GM12875 (cell line): ENCODE data around the gene MDM2.

Experiments used
- H3K4me3 ChIP-seq: one replicate; pipeline ENCODE4 v1.5.1; 2011; ENCODE audit warnings: low read depth, low read length, control low read depth
- TF ChIP-seq, protein P1 (sequence below): IDR thresholded peaks from 2 replicates; pipeline ENCODE4 v1.5.1; 2011; ENCODE audit warnings: low read depth, mild to moderate bottlenecking, control low read depth, inconsistent platforms, low read length, moderate library complexity, borderline replicate concordance; ENCODE audit not compliant: insufficient read depth

MDM2 gene

DNA sequence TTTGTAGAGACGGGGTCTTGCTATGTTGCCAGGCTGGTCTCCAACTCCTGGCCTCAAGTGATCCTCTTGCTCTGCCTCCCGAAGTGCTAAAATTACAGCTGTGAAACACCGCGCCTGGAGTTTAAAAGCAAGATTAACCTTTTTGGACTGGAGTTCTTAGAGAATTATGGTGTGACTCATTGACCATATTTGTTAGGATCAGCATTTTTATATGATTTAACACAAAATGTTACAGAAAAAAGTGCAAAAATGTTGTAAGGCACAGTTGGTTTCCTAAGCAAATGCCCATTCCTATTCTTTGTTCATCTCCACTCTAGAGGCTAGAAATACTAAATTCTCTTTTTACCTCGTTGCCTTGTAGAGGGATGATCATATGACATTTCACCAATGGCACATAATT is 34.4 kb upstream of the MDM2 start:
- TF ChIP-seq, protein P1, sequence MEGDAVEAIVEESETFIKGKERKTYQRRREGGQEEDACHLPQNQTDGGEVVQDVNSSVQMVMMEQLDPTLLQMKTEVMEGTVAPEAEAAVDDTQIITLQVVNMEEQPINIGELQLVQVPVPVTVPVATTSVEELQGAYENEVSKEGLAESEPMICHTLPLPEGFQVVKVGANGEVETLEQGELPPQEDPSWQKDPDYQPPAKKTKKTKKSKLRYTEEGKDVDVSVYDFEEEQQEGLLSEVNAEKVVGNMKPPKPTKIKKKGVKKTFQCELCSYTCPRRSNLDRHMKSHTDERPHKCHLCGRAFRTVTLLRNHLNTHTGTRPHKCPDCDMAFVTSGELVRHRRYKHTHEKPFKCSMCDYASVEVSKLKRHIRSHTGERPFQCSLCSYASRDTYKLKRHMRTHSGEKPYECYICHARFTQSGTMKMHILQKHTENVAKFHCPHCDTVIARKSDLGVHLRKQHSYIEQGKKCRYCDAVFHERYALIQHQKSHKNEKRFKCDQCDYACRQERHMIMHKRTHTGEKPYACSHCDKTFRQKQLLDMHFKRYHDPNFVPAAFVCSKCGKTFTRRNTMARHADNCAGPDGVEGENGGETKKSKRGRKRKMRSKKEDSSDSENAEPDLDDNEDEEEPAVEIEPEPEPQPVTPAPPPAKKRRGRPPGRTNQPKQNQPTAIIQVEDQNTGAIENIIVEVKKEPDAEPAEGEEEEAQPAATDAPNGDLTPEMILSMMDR: no peak
- H3K4me3 ChIP-seq: no peak overlapping the region

DNA sequence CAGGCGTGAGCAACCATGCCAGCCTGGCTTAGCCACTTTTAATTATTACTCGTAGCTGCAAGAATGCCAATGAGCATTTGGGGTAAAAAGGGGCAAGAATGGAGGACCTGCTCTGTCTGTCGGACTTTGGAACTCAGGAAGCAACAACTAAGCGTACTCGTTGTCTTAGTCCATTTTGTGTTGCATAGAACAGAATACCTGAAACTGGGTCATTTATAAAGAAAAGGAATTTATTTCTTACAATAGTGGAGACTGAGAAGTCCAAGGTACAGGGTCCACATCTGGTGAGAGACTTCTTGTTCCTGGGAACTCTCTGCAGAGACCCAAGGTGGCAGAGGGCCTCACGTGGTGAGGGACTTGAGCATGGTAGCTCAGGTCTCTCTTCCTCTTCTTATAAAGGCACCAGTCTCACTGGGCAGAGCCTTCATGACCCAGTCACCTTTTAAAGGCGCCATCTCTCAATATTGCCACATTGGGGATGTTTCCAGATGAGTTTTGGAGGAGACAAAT is 32.8 kb upstream of the MDM2 start:
- no peak overlapping the region for H3K4me3 ChIP-seq
- TF ChIP-seq, protein P1: no peak

DNA sequence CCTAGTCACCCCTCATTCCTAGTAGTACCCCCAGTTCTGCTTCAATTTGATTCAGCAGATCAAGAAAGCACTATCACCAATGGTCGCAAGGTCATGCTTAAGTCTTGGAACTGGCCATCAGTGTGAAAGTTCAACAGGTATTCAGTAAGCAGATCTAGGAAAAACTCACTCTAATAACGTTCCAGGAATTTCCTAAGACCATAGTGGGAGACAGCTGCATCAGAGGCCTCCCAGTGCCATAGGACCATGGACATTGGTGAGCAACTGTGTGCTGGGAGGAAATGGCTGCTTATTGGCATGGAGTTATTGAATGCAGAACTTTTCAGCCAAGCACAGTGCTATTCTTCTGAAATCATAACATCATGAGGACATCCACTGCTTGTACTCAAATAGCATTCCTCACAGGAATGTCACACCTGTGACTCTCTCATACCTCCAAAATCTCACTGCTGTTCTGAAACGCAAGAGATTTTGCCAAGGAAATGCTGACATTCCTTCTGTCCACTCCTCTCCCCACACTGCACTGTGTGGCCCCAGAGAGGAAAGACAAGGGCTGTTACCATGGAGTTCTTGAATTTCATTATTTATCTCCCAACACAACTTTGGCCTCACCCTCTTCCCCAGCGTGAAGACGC is 30.9 kb upstream of the MDM2 start:
- TF ChIP-seq, protein P1: no peak
- no peak overlapping the region for H3K4me3 ChIP-seq

DNA sequence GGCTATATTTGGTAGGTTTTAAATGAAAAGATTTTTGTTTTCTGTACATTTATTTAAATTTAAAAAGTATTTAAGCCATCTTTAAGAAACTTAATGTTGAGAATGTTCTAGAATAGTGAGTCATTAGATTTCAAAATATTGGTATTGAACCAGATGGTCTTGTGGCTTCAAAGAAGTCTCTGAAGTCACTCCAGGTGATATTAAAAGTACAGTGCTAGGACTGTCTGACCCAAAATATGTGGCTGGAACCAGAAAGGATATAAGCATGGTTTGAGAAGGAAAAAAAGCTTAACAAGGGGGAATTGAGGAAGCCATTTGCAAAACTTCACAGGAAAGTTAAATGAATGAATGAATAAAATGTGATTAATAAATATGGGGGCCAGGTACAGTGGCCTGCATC is 28.7 kb upstream of the MDM2 start:
- TF ChIP-seq, protein P1: no peak

DNA sequence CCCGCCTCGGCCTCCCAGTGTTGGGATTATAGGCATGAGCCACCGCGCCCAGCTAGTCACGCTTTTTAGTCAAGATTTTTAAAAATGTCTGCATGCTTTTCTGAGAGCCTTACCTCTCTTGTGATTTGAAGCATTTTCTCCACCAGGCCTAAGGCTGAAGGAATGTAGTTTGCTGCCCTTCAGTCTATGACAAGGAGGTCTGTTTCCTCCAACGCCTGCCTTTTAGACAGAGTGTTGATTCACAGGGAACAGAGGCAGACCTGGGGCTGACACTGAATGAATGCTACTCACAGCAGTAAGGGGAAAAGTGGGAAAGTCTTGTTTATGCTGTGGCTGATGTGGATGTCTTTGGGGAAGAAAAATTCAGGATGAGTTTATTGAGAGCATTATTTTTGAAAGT is 27.2 kb upstream of the MDM2 start:
- H3K4me3 ChIP-seq: no peak overlapping the region
- TF ChIP-seq, protein P1: no peak

More for the DNA sequence above, 28.7 kb upstream of the MDM2 start:
- no peak overlapping the region for H3K4me3 ChIP-seq

DNA sequence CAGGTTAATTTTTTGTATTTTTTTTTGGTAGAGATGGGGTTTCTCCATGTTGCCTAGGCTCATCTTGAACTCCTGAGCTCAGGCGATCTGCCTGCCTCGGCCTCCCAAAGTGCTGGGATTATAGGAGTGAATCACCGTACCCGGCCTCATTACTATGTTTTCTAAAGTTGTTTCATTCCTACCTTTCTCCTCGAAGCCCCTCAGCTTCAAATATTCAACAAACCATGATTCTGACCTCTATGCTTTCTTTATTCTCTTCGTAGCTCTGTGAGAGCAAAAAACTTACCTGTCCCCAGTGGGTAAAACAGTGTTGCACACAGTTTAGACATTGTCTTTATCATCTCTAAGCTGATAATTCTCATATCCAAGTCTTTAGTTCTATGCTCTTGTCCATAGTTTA is 26.2 kb upstream of the MDM2 start:
- TF ChIP-seq, protein P1: no peak
- H3K4me3 ChIP-seq: no peak overlapping the region

DNA sequence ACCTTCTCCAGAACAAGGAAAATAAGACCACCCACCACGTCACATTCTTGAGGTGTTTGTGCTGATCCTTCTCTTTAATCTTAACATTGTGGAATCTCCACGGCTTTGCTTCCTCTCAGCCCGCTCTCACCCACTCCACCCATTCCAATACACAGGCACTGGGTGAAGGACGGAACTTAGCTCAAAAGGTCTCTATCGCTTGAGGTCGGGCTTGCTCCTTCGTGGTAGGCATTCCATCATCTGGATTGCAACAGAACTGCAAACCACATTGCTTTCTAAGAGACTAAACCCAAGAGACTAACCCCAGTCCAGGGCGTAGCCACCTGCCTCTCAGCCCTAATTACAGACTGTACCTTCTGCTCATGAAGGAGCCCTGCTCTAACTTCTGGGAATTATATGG is 24.0 kb upstream of the MDM2 start:
- no peak overlapping the region for H3K4me3 ChIP-seq
- TF ChIP-seq, protein P1: no peak
